GM13977 (cell line): ENCODE data around the gene EXOC4.

Experiments
- DNase-seq: peaks from one replicate; pipeline ENCODE4 v3.0.0; 2012; ENCODE audit warnings: low spot score
- CTCF ChIP-seq: IDR thresholded peaks from 2 replicates; pipeline ENCODE4 v1.5.1; 2012; ENCODE audit warnings: mild to moderate bottlenecking, control low read depth; ENCODE audit not compliant: insufficient read depth; ENCODE audit errors: extremely low read depth, missing control alignments
- in situ Hi-C: fragments of 300-500 bp; cut with MboI; formaldehyde crosslinking; loops from one replicate; pipeline ENCODE4 v1.12.0; 2022; ENCODE audit warnings: low sequenced_read_pairs, low pct_unique_long_range_greater_than_20kb, mixed read lengths, inconsistent platforms; ENCODE audit not compliant: unreplicated experiment

EXOC4 gene

GRCh38 chr7:133714654-133715053 lies 461.8 kb downstream of the EXOC4 start:
- in situ Hi-C loops, result no loop called here
- TF ChIP-seq CTCF, result no peak
- no peak for DNase-seq

GRCh38 chr7:133718131-133718530 lies 465.3 kb downstream of the EXOC4 start:
- TF ChIP-seq CTCF, result no peak
- in situ Hi-C loops, result no loop called here
- no peak for DNase-seq

- in situ Hi-C loops, result no loop called here
- no peak for DNase-seq
- TF ChIP-seq CTCF, result no peak
These were observed 470.2 kb downstream of the EXOC4 start for GRCh38 chr7:133723044-133723443.

GRCh38 chr7:133724148-133724547 lies 471.3 kb downstream of the EXOC4 start:
- in situ Hi-C loops, result no loop called here

GRCh38 chr7:133724694-133725093 lies 471.8 kb downstream of the EXOC4 start:
- in situ Hi-C loops, result no loop called here

More at GRCh38 chr7:133724148-133724547, 471.3 kb downstream of the EXOC4 start:
- no peak for DNase-seq
- no peak for TF ChIP-seq CTCF

GRCh38 chr7:133727476-133728214 lies 474.8 kb downstream of the EXOC4 start:
- no peak for DNase-seq
- in situ Hi-C loops, result no loop called here
- TF ChIP-seq CTCF, result no peak

More at GRCh38 chr7:133724694-133725093, 471.8 kb downstream of the EXOC4 start:
- DNase-seq, result no peak
- TF ChIP-seq CTCF, result no peak
